ENCODE data around the gene LYRM1.

- no peak for TF ChIP-seq CTCF (optimal IDR thresholded peaks at IDR 0.05 in 1 of 3, IDR thresholded peaks at IDR 0.05 in 1 of 3, conservative IDR thresholded peaks at IDR 0.05 in 1 of 3; ENCODE audit: extremely low read depth in 1 of 3, insufficient read depth in 2 of 3, low read length in 3 of 3)
- TF ChIP-seq EZH2 (IDR thresholded peaks at IDR 0.05; ENCODE audit: low read length), result no peak
These were observed 34.3 kb upstream of the LYRM1 start for GRCh38 chr16:20866145-20866772.
